GM12878 (cell line): ENCODE results near the gene COQ7.

Source experiments
- CTCF ChIP-seq, 3 experiments: IDR thresholded peaks in 2 of 3; conservative IDR thresholded peaks in 1 of 3; 2 replicates each; pipeline ENCODE4 v1.5.1; 2011; ENCODE audit warnings: low read depth in 3 of 3, low read length in 3 of 3, mild to moderate bottlenecking in 3 of 3, control low read depth in 2 of 3, moderate library complexity in 2 of 3, inconsistent platforms in 1 of 3, mixed read lengths in 1 of 3; ENCODE audit not compliant: control insufficient read depth in 2 of 3, insufficient read depth in 1 of 3; ENCODE audit errors: extremely low read depth in 1 of 3
- JUND ChIP-seq: IDR thresholded peaks from 2 replicates; pipeline ENCODE4 v1.6.1; 2012; ENCODE audit warnings: low read depth, mild to moderate bottlenecking, low read length, improper control_type of control experiment, moderate library complexity
- NKRF ChIP-seq: fragments of 450-650 bp; conservative IDR thresholded peaks from 2 replicates; pipeline ENCODE4 v1.6.1; 2017; ENCODE audit warnings: mild to moderate bottlenecking, moderate library complexity
- SP1 ChIP-seq: IDR thresholded peaks from one replicate; pipeline ENCODE4 v1.6.1; 2011; ENCODE audit warnings: low read depth, low read length
- STAT1 ChIP-seq: fragments of 450-650 bp; conservative IDR thresholded peaks from 2 replicates; pipeline ENCODE4 v1.6.1; 2014; ENCODE audit warnings: antibody characterized with exemption, mild to moderate bottlenecking
- TARDBP ChIP-seq: IDR thresholded peaks from 2 replicates; pipeline ENCODE4 v1.6.1; 2016; ENCODE audit warnings: borderline replicate concordance

GRCh38 chr16:19021747-19022146, 45.7 kb upstream of the COQ7 start:
- TF ChIP-seq SP1 (no peak), TARDBP (no peak), NKRF (no peak), JUND (no peak), CTCF (IDR thresholded peaks at IDR 0.05 in 2 of 3, conservative IDR thresholded peaks at IDR 0.05 in 1 of 3; ENCODE audit: control insufficient read depth in 2 of 3, extremely low read depth in 1 of 3, insufficient read depth in 1 of 3, low read depth in 3 of 3, low read length in 3 of 3) (no peak), STAT1 (no peak)
